Measurements from ENCODE around the gene SARS2.
"Not testable (repeated sequence)": the region's sequence is repeated elsewhere in the genome, so short reads cannot be mapped to it uniquely, and the experiment has no call there.

Gene SARS2

DNA sequence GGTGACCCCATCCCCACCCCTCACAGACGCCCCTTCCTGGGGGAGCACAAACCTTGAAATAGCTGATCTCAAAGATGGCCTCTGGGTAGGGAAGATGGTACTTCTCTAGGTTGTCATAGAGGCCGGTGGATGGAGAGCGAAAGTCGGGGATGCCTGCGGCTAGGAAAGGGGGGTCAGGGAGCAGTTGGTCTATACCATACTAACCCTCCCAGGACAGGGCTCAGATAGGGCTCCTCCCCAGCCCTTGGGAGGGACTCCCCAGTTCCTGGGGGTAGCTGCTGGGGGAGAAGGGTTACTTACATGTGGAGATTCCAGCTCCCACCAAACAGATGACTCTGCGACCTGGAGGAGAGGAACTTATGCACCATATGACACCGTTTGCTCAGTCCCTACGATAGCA lies 40.8 kb downstream of the SARS2 start:
- DNase-seq, result no peak
- ATAC-seq, result no peak

DNA sequence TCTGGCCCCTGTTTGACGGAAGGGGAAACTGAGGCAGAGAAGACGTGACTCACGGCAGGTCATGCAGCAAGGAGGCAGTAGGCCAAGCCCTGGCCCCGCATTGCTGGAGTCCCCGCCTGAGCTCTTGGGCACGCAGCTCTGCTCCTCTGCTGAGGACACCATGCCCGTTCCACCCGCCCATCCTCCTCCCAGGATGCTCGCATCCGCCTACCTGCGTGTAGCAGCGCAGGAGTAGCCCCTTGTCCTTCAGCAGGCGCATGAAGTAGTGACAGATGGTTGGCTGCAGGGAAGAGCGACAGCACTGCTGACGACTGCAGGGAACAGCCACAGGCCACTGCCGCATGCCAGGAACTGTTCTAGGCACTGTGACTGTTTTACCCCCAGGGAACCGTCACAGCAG lies 41.7 kb downstream of the SARS2 start:
- no peak for DNase-seq
- no peak for ATAC-seq

DNA sequence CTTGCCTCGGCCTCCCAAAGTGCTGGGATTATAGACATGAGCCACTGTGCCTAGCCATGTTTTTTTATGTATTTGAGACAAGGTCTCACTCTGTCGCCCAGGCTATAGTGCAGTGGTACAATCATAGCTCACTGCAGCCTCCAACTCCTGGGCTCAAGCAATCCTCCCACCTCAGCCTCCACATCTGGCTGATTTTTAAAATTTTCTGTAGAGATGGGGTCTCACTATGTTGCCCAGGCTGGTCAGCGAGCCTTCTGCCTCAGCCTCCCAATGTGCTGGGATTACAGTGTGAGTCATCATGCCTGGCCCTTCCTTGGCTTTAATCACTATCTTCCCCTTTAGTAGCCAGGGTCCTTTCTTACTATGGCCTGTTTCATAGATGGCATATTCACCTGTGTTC lies 45.9 kb downstream of the SARS2 start:
- ATAC-seq, DNase-seq: not testable (repeated sequence)

DNA sequence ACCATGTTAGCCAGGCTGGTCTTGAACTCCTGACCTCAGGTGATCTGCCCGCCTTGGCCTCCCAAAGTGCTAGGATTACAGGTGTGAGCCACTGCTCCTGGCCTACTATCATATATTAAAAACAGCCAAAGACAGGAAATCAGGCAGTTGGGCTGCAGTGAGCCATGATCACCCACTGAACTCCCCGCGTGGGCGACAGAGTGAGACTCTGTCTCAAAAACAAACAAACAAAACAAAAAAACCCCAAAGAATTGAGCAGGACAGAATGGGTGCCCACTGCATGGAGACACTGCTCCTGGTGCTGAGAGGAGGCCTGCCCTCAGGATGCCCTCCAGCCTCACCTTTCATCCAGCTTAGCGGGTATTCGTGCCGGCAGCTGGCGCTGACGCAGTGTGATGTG lies 47.3 kb downstream of the SARS2 start:
- no peak for ATAC-seq

DNA sequence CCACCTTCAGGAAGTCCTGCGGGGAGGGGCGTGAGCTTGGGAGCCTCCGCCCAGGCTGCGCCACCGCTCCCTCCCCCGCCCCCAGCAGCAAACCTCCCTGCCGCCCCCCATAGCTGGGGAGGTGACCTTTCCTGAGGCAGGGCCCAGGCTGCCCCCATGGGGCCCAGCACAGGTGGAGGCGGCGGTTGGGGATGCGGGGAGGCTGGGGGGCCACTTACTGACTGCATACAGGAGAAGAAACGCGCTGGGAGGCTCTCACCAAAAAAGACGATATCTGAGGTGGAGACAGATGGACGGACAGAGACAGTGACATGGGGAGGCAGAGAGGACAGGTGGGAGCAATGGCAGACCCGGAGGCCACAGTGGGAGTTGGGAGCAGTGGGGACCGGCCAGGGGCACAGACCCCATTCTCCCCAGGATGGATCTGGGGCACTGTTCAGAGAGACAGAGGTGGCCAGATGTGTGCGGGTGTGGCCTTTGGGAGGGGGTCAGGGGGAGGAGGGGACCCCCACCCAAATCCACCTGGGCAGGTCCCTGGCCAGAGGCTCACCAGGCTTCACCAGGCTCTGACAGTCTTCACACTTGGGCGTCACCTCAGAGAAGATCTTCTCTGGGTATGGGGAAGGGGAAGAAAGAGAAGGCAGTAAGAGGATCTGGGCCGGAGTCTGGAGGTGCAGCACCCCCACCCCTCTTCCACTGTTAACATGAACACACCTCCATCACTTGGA lies 49.5 kb downstream of the SARS2 start:
- ATAC-seq (no peak), DNase-seq (no peak)

More for the DNA sequence above, 47.3 kb downstream of the SARS2 start:
- no peak for DNase-seq

DNA sequence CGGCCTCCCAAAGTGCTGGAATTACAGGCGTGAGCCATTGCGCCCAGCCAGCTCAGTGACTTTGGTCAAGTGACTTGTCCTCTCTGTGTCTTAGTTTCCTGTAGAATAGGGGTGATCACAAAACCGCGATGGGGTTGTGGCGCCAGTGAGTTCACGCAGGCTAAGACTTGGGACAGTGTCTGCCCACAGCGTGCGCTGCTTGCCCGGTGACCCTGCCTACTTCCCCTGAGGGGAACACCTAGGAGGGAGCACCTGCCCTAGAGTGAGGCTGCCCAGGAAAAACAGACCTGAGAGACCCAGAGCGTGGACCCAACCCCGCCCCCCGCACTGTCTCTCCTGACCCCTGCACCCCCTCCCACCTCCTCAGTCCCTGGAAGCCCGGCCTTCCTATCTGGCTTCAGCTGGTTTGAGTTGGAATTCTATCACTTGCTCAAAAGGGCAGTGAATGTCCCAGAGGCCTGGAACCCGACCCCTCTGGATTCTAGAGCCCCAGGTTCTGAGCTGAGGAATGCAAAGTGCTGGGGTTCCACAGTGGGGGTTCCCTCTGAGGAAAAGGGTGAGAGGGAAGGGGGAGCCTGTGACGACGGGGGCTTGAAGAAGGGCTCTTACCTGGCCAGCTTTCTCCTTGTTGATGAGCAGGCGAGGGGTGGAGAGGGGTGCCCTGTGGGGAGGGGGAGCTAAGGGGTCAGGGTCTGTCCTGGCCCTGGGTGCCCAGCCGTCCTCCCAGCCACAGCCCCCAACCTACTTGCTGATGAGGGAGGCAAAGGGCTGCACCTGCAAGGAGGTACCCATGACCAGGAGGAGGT lies 50.3 kb downstream of the SARS2 start:
- ATAC-seq, result no peak
- DNase-seq, result no peak

DNA sequence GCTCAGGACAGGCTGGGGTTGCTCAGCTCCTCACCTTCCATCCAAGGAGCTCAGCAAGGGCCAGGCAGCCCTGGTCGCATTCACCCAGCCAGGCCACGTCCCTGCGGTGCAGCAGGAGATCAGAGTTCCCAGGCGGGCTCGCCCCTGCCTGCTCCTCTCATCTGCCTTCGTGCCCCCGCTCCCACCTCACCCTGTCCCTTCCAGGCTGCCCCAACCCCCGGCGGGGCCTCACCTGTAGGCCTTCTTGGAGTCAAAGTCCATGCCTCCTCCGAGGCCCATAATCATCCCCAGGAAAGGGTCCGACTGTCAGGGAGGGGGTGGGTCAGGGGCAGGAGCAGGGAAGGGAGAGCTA lies 51.2 kb downstream of the SARS2 start:
- DNase-seq (no peak), ATAC-seq (no peak)

DNA sequence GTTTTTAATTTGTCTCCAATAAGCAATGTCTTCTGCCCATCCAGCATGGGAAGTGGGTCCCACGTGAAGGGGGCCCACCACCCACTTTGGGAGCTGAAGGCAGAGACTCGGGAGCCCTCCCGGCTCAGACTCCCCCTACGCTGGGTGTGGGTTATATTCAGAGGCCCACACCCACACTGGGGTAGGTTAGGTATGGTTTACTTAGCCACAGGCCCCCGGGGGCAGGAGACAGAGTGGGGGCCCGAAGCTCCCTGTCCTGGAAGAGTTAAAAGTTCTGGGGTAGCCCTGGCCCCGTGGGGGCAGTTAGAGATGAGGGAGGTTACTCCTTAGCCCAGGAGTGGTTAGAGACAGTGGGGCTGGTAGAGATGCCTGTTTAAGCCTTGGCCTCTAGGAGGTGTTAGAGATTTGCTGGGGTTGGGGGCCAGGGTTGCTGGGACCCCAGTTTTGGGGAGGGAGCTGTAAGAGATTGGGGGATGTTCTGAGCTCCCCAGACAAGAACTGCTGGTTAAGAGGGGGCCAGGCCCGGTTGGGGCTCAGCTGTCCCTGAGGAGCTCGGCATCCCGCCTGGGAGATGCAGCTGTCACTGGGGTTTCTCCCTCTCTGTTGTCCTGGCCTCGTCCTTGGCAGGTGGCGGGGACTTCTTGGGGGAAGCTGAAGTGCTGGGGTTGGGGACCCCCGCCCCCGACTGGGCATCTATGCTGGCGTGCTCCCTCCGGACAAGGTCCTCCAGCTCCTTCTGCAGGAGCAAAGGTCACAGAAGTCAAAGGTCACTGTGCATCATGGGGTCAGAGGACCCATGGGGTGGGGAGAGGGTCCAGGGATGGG lies 51.8 kb downstream of the SARS2 start:
- no peak for ATAC-seq
- no peak for DNase-seq

DNA sequence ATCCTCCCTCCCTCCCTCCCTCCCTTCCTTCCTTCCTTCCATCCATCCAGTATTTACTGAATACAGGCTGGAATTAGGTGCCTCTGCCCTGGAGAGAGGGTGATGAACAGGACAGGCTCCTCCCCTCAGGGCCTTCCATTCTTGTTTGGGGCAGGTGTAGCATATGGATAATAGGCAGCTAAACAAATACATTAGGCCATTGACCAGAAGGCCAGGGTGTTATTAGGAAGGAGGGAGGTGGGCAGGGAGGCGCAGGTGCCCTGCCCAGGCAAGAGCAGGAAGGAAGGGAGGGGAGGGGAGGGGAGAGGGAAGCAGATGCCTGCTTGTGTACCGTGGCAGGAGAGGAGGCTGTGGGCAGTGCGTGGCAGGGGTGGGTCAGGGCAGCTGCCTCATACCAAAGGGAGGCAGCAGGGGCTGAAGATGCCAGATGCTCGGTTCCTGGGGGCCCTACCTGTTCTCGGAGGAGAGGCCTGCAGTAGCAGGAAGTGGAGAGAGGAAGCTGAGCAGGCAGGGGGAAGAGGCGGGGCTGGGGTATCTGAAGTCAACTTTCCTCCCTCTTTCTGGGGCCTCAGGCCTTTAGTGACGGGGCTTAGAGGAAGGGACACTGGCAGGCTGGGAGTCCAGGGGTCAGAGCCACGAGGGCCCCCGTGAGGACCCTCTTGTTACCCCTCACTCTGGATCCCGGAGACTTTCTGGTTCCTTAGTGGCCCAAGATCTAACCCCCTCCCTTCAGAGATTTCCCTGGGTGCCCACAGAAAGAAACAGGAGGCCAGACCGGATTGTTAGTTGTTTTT lies 52.6 kb downstream of the SARS2 start, which contains the start of gene RINL:
Gene RINL, minus strand, starts transcription at position 495 of the 794 bp plus-strand sequence. CDS start 1,533 bp downstream, outside the sequence.
- DNase-seq (peak; percentile 73), ATAC-seq (peak; percentile 87)

DNA sequence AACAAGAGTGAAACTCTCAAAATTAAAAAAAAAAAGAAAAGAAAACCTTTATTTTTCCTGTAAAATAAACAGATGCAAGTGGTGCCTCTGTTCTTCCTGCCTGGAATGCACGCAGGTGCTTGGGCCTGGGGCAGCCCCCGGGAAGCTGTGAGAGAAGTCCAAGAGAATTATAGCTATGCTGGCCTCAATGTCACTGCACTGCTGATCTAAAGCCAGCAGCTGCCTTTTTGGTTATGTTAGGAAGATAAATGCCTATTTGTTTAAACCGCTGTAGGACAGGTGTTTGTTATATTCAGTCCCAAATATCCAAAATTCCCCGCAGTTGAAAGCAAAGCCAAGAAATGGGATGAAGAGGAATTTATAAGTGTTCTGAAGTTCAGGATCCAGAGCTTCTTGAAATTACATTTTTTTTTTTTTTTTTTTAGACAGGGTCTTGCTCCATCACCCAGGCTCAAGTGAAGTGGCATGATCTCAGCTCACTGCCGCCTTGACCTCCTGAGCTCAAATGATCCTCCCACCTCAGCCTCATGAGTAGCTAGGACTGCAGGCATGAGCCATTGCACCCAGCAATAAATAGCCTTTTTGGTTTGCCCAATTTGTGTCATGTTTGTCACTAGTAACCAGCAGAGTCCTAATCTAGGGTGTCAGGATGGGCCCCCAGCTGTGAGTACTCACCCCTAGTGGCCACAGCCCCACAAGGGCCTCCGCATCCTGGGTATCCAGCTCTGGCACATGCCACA lies 54.7 kb downstream of the SARS2 start:
- no peak for ATAC-seq
- no peak for DNase-seq

DNA sequence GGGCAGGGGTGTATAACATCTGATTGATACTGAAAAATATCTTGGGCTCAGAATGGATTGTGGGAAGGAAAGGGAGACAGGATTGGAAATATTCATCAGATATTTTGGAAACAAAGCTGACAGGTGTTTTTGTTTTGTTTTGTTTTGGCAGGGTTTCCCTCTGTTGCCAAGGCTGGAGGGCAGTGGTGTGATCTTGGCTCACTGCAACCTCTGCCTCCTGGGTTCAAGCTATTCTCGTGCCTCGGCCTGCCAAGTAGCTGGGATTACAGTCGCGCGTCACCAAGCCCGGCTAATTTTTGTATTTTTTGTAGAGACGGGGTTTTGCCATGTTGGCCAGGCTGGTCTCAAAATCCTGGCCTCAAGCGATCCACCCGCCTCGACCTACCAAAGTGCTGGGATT lies 57.2 kb downstream of the SARS2 start:
- not testable (repeated sequence) for DNase-seq, ATAC-seq

DNA sequence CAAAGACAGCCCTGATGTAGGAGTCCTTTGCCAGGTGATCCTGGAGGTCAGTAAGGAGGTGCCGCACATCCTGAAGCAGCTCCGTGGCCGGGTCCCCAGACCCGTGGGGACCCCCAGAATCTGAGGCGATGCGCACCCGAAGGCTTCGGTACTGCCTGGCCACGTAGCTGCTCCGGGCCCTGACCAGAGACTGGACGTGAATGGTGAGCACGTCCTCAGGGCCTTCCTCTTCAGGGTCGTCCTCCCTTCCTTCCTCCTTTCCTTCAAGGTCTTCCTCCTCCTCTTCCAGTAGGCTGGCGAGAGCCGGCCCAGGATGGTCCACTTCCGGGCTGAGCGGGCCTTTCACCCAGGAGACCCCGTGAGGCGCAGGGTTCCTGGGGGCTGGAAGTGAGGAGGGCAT lies 60.0 kb downstream of the SARS2 start:
- DNase-seq, result no peak
- ATAC-seq, result no peak

DNA sequence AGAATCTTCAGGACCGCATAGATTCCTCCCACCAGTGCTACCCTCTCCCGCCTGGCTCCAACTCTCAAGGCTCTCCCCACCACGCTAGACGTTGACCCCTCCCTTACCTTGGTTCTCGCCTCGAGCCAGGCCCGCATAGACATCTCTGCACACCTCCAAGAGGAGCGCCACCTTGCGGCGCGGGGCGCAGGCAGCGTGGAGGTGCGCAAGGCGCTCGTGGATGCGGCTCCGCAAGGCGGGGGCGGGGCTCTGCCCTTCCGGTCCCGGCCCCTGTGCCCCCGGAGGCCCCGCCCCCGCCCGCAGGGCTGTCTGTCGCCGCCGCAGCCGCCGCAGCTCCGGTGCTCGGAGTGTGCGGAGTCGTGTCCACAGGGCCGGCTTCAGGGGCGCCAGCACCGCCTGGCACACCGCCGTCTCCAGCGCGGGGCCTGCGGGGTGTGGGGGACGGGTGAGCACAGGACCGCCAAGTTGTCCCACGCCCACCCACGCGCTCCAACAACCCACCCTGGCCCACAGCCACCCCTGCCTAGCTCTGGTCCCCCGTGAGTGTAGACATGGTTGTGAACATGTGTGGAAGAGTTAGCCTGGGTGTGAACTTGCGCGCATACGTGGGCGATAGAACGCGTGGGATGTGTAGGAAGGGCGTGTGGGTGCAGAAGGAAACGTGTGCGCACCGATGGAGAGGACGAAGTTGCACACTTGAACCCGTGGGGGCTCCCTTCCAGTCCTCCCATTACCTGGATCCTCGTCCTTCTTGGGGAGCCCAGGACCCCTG lies 60.5 kb downstream of the SARS2 start:
- DNase-seq (peak; percentile 96), ATAC-seq (peak; percentile 91)

DNA sequence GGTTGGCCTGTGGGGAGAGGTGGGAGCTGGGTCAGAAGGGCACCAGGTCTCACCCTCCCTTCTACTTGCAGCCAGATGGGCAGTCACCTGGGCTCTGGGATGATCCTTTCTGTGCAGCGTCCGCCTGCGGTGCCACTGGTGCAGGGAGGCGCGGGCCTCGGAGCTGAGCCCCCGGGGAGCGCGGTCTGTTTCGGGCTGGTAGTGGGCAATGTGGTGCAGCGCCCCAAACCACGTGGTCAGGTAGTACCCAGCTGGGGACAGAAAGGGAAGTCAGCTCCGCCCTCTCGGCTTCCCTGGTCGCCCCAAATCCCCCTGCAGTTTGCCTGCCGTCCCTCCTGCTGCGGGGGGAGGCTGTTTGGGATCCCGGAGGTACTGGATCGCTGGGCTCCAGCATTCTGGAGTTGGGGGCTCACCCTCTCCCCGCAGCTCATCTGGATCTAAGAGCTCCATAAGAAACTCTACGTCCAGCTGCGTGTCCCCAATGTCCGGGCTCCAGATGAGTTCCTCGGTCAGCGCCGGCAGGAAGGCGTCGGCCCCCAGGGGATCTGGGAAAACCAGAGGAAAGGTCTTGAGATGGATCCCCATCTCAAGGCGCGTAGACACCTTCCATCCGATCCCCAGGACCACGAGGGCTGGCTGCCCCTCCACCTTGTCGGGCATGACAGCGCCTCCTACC lies 61.3 kb downstream of the SARS2 start:
- DNase-seq, result peak; percentile 64
- peak; percentile 14 for ATAC-seq

DNA sequence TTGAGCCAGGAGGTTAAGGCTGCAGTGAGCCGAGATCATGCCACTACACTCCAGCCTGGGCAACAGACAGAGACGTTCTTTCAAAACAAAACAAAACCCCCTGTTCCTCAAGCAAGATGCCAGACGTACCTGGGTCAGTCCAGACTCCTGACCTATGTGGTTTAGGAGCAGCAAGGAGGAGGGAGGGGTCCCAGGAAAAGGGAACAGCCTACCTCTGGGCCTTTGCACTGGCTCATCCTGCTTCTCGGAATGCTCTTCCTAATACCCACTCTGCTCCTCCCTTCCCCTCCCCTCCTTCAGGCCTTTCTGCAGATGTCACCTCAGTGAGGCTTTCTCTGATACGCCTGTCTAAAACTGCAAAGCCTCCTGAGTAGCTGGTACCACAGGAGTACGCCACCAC lies 62.0 kb downstream of the SARS2 start:
- no peak for ATAC-seq
- no peak for DNase-seq

DNA sequence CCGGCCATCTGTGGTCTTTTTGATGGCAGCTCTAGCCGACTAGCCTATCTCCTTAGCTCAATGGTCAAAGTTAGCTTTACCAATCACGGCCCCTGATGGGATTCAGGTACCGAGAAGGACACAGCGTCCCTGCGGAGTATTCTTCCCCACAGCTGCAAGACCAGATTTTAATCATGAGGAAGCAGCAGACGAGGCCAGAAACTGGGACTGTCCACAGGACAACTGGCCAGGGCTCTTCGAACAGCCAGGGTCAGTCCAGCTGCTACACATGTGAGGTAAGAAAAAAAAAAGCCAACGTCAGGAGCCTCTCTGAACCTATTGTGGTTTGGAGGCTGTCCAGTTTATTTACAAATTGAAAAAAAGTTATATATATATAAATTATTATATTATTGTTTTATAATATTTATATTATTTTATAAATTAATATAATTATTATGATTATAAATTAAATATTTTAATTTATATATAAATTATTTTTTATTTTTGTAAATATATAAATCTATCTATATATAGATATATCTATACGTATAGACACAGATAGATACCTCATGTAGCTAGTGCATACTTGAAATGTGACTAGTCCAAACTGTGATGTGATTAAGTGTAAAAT lies 63.3 kb downstream of the SARS2 start:
- ATAC-seq (no peak), DNase-seq (no peak)

All from stimulated activated naive CD8-positive, alpha-beta T cell treated with anti-CD3 and anti-CD28 coated beads, Interleukin-15, Interleukin-2, amounts not matched to agents 100 U/mL and 50 U/mL, for 24 hours (primary cell).